GM21367 (cell line): ENCODE data around the gene LRRC15.

Experiments used
- ATAC-seq: cut with Tn5 transposase; IDR thresholded peaks from one replicate; pipeline ENCODE4 v1.9.1; 2021; ENCODE audit not compliant: unreplicated experiment

LRRC15 gene

DNA sequence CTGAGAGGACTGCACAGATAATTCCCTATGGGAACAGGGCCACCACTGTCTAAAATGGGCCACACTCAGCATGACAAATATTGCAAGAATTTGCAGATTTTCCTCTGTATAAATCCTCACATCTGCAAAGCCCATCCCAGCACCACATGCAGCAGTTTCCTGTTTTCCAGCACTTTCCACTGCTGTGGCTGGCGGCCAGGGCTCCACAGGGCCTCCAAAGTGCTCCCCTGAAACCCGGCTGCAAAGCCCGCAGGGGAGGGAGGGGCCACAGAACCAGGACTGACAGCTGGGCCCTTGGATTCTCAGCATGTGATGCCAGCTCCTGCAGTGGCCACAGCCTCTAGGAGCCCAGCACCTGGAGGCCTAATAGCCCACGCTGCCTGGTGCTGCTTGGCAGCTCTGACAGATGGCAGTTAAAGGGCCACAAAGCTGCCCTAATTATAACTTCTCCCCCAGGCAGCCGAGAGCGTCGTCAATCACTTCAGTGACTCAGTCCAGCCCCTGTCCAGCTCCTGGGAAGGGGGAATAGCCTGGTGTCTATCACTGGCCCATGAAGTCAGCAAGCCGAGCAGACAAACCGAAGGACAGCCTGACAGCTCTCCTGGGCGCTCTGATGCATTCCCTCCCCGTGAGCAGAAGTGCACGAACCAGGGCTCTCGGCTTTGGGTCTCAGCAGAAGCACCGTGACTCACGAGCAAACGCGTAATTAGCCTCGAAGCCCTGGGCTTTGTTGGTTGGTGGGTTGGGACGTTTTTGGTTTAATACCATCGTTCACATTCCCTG is 4.7 kb downstream of the LRRC15 start:
- ATAC-seq = no peak

DNA sequence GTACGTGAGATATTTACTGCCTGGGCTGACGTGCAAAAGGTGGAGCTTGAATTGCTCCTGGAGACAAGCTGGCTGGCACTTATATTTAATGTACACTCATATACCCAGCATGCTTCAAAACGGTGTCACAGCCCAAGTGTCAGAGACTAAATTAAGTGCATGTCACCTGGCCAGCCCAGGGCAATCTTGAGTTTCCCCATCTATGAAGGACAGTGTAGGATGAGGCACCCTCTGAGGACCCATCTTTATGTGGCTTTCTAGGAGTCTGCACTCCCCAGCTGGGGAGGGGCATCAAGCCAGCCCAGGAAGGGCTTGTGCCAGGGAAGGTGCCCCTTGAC is 5.3 kb downstream of the LRRC15 start:
- ATAC-seq = no peak

DNA sequence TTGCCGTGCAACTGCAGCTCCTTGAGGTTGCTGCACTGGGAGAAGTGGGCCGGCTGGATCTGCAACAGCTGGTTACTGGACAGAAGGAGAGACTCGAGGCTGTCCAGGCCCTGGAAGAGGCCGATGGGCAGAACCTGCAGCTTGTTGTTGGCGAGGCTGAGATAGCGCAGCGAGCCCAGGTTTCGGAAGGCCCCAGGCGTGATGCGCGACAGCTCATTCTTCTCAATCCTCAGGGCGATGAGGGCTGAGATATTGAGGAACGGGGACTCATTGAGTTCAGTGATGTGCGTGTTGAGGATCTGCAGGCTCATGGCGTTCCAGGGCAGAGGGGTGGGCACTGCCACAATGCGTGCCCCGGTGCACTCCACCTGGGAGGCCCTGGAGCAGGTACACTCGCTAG is 9.0 kb downstream of the LRRC15 start:
- no peak for ATAC-seq

DNA sequence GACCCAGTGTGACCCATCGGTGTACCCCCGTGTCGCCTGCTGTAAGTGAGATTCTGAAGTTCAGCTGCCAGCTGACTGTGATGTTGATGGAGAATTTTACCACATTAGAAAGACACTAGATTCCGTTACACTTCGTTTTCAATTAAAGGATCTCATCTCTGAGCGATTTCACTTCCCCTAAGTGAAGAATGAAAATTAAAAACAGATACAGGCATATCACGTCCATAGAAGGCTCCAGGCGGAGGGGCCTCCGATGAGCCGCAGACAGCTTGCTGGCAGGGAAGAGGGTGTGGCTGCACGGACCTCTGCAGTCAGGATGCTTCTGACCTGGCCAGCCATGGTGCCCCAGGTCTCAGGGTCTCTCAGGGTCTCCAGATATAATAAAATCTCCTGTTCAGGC is 11.9 kb downstream of the LRRC15 start:
- no peak for ATAC-seq

DNA sequence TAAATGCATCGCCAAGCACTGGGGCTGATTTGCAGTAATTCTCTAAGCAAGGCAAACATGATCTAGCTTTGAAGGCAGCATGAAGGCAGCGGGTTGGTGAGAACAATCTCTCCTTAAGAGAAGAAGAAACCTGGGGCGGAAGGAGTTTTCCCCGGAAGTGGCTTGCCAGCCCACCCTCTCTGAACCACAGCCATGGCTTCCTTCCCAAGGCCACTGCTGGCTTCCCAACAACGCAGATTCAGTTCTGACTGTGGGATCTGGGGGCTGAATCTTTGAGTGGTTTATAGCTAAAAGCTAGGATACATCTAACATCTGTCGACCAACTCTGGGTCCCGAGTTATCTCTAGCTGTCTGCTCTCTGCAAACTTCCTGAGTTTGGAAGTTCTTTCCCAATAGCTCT is 14.2 kb downstream of the LRRC15 start:
- ATAC-seq = no peak

DNA sequence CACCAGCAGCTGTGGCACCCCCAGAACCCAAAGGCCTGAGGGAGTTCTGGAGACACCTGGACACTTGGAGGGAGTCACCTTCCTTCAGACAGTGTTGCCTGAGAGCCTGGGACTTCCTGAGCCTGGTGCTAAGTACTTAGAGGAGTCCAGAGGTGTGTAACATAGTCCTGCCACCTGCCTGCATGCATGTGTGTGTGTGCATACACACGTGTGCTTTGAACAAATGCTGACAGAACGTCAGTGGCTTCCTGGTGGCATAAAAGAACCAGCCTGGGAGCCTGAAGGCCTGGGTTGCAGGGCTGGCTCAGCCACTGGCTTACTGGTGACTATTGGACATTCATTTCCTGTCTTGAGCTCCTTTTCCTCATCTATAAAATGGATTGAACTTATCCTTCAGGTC is 15.2 kb downstream of the LRRC15 start:
- ATAC-seq = no peak

DNA sequence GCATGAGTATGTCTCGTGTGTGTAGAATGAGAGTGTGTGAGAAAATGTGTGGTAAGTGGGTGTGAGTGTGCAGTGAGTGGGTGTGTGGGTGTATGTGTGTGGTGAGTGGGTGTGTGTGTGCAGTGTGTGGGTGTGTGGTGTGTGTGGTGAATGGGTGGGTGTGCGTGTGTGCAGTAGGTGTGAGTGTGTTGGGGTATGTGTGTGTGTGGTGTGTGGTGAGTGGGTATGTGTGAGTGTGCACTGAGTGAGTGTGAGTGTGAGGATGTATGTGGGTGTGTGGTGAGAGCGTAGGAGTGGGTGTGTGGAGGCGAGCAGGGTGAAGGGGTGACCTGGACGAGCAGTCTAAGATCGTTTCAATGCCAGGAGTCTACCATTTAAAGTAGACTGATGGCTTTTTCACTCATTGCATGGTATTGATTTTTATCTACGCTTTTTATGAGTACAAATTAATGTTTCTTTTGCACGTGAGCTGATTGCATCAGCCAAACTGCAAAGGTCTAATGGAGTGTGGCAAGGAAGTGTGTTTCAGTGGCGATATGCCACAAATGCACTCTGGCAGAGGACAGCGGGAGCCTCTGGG is 16.8 kb downstream of the LRRC15 start:
- ATAC-seq = no peak

DNA sequence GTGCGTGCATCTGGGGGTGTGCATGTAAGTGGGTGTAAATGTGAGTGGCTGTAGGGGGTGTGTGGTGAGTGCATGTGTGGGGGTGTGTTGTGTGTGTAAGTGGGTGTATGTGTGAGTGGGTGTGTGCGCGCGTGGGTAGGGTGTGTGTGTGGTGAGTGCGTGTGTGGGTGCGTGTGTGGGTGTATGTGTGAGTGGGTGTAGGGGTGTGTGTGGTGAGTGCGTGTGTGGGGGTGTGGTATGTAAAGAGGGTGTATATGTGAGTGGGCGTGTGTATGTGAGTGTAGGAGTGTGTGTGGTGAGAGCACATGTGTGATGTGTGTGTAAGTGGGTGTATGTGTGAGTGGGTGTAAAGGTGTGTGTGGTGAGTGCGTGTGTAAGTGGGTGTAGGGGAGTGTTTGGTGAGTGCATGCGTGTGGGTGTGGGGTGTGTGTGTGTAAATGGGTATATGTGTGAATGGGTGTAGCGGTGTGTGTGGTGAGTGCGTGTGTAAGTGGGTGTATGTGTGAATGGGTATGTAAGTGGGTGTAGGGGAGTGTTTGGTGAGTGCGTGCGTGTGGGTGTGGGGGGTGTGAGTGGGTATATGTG is 17.5 kb downstream of the LRRC15 start:
- no peak for ATAC-seq

DNA sequence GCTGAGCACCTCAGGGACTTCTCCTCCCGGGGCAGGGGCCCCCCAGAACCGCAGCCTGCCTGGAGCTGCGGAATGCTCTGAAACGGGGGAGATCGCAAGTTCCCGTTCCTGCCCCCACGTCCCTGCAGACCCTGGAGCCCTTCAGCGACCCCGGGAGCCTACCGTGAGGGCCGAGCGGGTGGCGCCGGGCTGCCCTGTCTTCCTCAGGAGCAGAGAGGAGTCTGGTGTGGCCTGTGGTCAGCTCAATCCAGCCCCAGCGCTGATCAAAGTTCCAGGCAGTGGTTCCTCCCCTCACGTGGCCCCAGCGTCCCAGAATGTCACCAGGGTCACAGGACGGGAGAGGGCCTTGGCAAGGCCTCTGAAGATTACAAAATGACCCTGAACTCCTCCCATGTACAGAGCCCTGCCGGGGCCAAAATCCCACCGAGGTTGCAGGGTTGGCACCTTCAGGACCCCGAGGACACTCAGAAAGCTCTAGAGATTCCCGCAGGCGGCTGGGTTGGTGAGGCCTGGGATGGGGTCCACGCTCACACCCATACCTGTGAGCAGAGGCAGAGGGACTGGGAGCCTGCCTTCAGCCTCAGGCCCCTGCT is 18.4 kb downstream of the LRRC15 start, which contains the start of gene CPN2:
TSS of gene CPN2 (minus strand) at position 249 of the 593 bp plus-strand sequence. CDS start 8,626 bp downstream, outside the sequence.
- ATAC-seq = no peak

DNA sequence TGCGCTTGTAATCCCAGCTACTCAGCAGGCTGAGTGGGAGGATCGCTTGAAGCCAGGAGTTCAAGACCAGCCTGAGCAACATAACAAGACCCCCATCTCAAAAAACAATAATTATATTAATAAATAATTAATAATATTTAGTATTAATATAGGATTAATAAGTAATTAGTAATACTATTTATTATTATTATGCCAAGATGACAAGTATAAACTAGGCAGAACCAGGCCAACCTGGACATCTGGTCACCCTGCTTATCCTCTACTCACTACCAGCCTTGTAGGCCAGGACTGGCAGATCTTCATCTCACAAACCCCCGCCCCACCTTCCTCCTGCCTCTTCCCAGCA is 18.8 kb downstream of the LRRC15 start:
- no peak for ATAC-seq

DNA sequence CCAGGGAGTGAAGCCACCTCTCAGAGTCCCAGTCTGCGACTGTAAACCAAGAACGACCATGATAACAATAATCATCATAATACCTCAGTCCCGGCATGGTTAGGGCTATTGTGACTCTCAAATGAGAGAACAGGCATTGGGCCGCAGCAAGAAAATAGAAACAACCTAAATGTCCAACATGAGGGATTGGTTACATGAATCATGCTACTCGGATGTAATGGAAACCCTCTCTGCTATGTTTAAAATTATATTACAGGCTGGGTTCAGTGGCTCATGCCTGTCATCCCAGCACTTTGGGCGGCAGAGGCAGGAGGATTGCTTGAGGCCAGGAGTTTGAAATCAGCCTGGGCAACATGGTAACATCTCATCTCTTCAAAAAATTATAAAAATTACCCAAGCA is 21.2 kb downstream of the LRRC15 start:
- no peak for ATAC-seq

DNA sequence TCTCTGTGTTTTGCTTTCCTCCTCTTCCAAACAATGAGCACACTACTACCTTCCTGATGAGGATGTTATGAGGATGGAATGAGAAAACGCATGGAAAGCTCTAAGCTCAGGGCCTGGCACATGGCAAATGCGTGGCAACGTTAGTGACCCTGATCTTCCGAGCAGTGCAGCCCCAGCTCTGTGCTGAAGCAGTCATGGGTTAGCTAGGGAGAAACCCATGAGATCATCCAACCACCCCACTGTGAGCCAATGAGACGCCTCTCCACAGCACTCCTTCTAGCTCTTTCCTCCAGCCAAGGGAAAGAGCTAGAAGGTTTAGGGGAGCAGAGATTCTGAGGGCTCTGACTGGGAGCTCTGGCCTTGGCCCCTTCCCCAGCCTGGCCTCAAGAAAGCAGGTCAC is 22.9 kb downstream of the LRRC15 start:
- ATAC-seq = no peak

DNA sequence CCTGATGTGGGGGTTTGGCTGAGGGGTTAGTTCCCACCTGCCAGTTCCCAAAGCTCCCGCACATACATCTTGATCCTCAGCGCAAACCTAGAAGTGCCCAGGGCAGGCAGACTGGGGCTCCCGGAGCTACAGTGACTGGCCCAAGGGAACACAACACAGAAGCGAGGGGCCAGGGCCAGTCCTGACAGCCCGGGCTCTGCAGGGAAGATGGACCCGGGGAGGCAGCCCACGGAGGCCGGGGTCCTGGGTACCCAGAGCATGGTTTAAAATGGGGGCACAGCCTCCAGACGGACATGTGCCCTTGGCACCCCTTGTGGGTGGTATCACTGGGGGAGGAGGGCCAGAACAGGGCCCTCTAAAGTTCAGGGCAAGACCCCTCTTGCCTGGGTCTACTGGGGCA is 23.5 kb downstream of the LRRC15 start:
- no peak for ATAC-seq

DNA sequence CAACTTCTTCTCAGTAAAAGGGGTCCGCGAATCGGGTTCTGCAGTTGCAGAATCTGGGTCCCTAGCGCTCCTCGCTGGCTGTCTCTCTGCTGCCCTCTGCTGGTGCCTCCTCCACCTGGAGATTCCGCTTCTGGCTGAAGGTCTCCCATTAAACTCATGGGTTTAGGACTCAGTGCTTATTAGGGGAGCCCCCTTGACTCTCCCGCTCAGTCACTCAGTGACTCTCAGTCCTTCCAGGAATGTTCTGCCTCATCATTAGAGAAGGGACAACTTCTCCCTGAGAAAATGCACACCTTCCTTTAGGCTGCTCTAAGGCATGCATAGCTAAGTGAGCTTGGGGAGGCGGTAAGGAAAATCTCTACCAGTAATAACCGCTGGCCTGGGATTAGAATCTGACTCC is 25.5 kb downstream of the LRRC15 start:
- no peak for ATAC-seq

DNA sequence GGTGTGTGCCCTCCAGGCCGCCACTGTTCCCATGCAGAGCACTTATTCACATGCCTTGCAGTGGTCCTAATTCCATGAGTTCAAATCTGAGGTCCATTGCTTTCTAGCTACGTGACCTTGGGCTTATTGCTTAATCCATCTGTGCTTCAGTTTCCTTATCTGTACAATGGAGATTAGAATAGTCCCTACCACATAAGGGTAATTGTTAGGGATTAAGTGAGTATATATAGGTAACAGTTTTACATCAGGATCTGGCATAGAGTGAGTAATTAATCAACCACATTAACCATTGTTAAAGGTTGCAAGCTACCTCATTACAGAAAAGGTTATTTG is 26.0 kb downstream of the LRRC15 start:
- ATAC-seq = no peak

DNA sequence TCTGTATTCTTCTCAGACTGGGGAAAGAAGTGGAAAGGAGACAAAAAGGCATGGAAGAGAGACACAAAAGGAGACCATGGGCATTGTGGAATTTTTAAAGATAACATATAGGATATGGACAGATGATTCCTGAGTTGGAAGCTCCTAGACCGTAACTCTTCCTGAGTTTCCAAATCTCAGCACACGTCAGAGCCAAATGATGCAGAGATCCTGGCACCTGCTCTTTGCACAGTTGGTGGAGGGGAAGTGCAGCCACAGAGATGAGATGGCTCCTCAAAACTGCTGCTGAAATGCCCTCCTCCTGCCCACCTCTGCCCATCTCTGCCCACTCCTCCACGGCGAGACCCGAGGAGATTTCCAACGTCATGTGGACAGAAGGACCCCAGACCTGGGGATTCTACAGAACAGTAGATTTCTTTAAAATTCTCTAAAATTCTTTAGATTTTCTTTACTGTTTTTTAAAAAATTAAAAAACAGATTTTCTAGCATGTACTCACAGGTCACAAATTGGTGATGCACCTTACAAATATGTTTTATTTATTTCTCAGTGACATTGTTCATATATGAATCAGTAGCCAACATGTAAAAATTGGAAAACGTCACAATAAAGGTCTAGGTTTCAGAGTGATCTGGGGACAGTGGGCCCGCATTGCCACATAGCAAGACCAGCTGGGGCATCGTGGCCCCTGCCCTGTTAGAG is 26.5 kb downstream of the LRRC15 start:
- no peak for ATAC-seq

DNA sequence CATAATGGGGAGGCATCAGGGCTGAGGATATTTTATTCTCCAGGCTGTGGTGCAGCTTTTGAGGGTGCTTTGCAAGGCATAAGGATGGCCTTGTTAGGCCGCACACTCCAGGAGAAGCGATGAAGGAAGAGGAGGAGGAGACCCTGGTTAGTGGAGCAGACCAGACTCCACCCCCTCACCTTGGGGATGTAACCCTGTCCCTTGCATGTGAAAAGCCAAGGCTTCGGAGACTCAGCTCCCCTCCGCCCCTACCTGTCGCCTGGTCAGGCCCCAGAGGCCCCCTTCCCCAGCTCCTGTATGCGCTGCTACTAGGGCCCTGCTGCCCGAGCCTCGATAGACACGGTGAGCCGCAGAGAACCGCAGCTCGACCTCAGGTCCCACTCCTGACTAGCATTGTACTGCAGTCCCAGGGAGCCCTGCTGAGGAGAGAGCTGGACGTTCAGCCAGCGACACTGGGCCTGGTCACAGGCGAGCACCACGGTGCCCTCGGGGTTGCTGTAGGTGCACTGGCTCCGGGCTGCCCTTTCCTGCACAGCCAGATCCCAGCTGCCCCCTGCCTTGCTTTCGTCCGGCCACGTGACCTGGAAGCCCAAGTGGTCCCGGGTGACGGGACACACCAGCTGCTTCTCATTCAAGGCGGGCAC is 28.7 kb downstream of the LRRC15 start:
- ATAC-seq = no peak

DNA sequence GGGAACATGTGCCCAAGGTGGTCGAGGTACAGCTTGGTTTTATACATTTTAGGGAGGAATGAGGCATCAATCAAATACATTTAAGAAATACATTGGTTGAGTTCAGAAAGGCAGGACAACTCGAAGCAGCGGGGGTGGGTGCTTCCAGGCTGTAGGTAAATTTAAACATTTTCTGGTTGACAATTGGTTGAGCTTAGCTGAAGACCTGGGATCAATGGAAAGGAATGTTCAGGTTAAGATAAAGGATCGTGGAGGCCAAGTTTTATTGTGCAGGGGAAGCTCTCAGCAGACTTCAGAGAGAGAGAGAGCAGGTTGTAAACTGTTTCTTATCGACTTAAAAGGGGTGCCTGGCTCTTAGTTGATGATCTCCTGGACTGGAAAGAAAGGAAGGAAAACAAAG is 29.7 kb downstream of the LRRC15 start:
- no peak for ATAC-seq

DNA sequence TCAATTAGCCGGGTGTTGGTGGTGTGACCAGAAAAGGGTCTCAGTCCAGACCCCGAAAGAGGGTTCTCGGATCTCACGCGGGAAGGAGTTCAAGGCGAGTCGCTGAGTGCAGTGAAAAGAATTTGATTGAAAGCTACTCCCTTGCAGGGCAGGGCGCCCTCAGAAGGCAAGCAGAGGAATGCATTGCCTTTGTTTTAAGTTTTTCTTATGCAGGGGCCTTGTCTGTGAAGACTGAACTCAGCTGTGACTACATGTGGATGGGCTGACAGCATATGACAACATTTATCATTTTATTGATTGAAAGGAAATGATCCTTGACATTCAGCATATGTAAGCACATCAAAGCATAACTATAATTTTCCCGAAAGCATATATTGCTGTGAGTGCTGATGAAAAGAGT is 30.2 kb downstream of the LRRC15 start:
- no peak for ATAC-seq

DNA sequence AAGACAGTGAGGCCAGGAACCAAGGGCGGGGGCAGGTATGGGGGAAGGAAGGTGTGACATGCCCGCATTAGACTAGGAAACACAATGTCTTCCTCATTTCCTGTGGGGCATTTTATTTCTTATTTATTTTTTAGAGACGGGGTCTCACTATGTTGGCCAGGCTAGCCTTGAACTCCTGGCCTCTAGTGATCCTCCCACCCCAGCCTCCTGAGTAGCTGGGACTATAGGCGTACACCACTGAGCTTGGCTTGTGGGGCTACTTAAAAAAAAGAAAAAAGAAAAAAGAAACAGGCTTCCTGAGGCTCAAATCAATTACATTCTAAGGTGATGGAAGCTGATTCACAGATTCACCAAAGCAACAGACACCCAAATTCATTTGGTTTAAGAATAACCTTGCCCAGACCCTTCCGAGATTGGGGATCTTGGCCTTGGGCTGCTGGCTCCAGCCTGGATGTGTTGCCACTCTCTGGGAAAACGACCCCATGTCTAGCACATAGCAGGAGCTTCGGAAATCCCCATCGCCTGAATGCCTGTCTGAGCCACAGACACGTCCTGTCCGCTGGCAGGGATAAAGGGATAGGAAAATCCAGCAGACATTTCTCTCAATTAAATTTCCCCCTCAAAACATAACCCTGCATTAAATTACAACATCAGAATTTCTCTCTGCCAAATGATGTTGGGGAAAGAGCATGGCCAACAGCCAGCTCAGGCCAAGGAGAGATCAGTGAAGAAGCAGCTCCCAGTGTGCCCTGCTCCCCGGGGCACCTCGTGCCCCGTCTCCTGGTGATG is 31.4 kb downstream of the LRRC15 start:
- no peak for ATAC-seq
